NCI-H226 (cell line): Measurements from ENCODE around the gene SGSM1.
A peak's percentile ranks its signal among the peaks of the same experiment; 100 is the strongest.

Experiments used
- DNase-seq: peaks from one replicate; pipeline ENCODE4 v3.0.0-alpha.2; 2015

SGSM1 gene

DNA sequence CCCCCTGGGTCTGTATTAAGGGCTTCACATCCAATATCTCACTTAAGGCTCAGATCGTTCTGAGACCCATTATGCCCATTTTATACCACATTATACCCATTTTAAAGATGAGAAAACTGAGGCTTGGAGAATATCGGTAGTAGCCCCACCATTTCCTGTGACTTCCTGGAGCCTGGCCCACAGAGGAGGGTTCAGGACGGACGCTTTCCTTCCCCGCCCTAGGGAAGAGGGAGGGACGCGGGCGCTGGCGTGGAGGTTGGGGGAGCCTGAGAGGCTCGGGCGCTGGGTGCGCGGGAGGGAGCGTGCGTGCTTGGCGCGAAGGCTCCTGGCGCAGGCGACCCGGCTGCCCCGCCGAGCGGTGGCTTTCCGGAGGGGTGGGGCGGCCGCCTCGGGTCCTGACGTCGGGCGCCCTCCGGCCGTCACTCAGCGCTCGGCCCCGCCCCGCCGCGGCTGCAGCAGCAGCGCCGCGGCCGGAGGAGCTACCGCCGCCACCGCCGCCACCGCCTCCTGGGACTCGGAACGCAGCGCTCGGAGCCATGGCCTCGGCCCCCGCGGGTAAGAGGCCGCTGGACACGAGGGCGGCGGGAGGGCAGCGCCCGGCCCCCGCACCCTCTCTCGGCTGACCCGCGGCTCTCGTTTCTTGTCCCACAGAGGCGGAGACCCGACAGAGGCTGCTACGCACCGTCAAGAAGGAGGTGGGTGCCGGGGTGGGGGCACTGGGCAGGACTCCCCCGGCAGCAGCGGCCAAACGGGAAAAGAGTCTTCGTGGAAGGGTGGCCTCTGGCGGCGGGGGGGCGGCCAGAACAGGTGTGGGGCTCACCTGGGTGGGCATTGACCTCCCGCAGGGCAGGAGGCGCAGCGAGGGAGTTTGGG, at the start of gene SGSM1:
TSS of gene SGSM1 (plus strand) at position 422 of the 873 bp plus-strand sequence. CDS start at position 537, 115 bp downstream.
- peak; percentile 39 for DNase-seq

DNA sequence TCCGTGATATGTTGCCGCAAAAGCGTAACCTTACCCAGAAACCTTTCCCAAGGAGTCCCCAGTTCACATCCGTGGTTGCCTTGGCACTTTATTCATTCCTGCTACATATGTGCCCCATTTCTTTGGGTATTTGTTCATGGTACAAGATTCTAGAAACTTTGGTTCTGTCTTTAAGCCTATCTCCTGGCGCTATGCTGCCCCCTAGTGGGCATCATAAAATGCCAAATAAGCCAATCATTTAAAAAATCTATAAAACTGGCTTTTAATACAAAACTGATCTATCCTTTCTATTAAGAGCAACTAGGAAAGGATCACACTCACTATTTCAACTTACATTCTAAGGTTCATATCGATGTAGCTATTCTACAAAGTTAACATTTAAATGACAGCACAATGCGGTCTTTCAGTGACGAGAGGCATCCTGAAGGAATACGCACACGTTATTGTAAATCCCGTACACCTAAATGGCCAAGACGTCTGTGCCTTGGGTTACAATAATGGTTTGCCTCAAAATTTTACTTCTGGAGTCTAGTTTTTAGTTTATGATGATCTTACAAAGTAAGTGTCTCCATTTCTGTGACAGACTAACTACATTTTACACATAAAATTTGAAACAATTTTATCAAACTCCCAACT, 47.7 kb upstream of the SGSM1 start:
- DNase-seq = no peak

- no peak for DNase-seq
Measured at GRCh38 chr22:24759765-24760164, 46.2 kb upstream of the SGSM1 start.

GRCh38 chr22:24760708-24761306, 45.2 kb upstream of the SGSM1 start:
- no peak for DNase-seq

DNA sequence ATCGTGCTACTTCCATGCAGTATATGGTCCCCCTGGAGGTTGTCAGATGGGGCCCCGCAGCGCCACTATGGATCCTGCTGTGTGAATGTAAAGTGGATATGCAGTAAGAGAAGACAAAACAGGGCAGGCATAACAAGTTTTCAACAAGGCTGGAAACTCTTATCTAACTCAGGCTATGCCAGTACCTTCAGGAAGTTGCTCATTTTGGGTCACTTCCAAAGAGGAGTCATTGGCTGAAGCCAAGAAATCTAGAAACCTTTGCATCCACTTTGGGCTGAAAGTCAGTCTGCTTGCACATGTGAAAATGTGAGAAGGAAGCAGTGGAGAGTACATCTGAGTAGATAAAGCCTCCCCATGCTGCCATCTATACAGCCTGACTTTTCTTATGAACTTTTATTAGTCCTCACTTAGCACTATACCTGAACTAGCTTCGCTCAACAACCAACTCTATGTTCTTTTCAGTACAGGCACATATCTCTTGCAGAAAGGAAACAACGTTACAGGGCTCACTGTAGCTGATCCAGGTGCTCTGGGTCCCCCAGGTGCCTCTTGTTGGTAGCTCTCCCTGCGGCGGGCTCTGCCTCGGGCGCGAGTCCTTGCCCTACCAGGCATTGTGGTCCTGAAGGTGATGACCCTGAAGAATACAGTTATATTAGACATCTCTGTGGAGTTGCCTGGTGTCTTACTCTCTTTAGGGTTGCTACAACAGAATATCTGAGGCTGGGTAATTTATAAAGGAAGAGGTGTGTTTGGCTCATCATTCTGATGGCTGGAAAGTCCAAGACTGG, 43.9 kb upstream of the SGSM1 start:
- DNase-seq = no peak

DNA sequence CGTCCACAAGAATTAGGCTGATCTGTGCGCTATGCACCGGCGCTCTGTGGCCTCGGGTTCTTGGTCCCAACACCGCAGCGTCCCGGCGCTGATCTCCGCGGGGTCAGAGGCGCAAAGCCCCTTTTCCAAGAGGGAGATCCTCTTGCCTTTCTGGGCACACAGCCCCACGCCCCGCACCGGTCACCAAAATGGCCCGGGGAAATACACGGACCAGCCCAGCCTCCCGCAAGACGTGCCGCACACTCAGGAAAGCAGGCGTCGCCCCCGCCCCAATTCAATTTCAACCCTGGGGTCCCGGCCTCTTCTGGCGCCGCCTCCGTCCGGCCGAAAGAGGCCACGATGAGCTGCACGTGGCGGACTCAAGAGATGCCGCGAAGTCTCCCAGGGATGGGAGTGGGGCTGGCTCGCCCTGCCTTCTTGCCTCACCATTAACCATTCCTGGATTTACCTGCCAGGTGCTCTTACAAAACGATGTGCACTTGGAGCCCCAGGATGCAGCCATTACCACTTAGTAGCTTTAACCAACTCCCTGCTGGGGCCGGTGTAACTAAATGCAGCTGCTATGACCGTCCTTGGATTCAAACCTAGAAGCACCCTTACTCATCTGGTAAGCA, 42.0 kb upstream of the SGSM1 start:
- no peak for DNase-seq

GRCh38 chr22:24765166-24765565, 40.8 kb upstream of the SGSM1 start:
- DNase-seq = no peak

GRCh38 chr22:24768537-24769374, 37.3 kb upstream of the SGSM1 start:
- DNase-seq = peak; percentile 12

DNA sequence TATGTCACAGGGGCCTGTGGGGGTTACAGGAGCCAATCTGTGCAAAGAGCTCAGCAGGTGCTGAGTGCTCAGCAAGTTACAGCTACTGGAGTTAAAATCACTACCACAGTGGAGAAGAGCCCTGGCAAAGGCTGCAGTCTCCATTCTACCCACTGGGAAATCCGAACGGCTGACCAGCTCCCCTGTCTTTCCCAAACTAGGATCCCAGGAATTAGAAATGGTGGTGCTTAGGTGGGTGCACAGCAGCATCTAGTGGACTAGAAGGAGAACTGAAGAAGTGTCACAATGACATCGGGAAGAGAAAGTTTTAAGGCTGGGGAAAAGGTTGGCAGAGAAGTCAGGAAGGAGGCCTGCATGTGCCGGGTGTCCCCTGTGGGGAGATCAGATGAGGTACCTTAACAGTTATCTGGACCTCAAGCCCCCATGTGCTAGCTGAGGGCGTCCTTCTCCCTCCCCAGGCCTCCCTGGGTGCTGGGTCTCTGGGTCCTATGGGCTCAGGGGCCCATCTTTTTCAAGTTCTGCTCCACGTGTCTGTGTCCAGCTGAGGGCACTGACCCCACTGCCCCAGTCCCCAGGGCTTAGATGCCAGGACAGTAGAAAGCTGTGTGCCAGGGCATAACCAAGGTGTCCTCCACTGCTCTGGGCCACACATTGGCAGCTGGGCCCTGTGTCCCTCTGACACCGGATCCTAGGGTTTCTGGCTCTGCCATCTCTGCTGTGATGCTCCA, 33.4 kb upstream of the SGSM1 start:
- DNase-seq = no peak

- DNase-seq = no peak
Measured at GRCh38 chr22:24775769-24776492, 30.1 kb upstream of the SGSM1 start.

DNA sequence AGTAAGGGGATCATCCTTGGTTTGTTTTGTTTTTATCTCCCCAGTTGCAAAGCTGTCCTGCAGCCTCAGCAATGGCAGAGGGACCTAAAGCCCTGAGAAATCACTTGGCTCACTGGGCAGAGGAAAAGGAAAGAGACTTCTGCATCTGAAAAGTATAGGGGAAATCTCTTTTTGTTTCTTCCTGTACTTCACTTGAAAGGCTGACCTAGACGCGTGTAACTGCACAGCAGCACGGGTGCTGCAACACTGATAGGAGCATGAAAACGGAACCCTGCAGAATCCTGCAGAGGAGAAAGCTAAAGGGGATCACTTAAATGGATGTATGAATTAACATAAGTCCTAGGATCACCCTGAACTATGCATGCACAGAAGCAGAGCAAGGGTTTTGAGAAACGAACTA, 29.5 kb upstream of the SGSM1 start:
- no peak for DNase-seq

- DNase-seq = no peak
Measured at GRCh38 chr22:24789516-24789915, 16.5 kb upstream of the SGSM1 start.

DNA sequence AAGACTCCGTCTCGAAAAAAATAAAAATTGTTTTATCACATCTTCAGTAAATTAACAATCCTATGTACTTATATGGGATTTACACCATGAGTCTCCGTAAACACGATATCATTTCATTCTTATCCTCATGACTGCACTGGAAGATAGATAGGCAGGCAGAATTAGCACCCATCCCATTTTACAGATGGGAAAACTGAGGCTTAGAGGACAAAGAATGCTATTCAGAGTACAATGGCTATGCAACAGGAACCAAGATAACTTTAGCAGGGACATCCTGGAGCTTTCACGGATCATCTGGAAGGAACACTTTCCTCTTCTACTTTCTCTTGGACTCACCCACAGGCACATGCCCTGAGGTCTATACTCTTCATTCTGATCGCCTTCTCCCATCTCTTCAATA, 14.6 kb upstream of the SGSM1 start:
- DNase-seq = no peak

GRCh38 chr22:24796056-24796455, 10.0 kb upstream of the SGSM1 start:
- no peak for DNase-seq

GRCh38 chr22:24796860-24797259, 9.2 kb upstream of the SGSM1 start:
- no peak for DNase-seq

- DNase-seq = no peak
Measured at GRCh38 chr22:24801901-24802465, 4.0 kb upstream of the SGSM1 start.

DNA sequence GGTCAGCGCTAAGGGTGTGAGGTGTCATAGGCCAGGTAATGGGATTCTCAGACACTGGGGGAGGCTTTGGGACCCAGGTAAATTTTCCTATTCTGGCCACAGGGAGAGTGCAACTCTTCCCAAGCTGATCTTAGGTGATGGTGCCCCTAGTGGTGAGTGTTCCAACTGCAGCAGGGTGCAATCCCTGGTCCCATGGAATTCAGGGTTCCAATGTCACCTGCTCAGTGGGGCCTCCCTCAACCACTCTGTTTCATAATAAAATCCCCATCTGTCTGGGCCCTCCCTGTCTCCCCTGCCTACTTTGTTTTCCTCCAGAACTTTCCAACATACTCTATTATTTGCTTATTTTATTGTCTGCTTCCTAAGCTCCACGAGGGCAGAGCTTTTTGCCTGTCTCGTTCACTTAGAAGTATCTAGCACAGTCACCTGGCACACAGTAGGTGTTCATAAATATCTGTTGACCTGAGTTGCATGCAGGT, 2.9 kb upstream of the SGSM1 start:
- no peak for DNase-seq

DNA sequence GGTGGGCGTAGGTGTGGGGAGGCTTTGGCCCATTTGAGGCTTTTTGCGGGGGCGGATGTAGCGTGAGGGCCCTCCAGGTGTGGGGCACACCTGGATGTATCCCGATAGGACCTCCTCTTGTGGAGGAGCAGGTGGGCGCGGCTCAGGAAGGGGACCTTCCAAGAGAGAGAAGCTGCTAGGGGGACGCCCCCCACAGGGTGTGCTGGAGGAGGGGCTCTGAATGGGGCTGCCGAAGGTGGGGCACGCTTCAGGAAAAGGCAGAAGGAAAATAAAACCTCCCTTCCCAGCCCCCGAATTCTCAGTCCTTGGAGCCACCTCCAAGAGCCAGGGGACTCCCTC, 621 bp downstream of the SGSM1 start:
- no peak for DNase-seq

DNA sequence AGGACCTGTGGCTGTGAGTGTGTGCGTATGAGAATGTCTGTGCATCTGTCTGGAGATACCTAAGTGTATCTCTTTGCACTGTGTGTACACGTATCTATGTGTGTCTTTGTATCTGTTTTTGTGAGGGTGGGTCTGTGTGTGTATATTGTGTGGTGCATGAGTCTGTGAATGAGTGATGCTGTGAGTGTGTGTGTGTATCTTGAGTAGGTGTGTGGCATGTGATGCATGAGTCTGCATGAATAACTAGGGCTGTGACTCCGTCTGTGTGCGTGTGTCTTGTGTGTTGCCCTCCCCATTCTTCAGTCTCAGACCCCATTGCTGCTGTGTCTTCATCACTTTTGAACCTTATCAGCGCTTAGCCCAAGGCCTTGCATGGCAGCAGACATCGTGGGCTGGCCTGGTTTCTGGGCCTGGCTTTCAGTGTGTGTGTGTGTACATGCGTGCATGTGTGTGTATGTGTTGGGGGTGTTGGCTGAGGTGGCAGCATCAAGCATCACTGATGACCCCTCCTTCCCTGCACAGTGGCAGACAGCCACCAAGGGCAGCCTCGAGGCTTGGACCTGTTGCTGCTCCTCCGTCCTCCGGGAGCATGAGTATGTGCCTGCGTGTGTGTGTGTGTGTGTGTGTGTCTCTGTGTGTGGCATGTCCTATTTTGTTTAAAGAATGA, 1.4 kb downstream of the SGSM1 start:
- DNase-seq = no peak
